A673 (cell line): ENCODE data around the gene TTI1. TPM values are rescaled to one million over a fixed set of nuclear protein-coding genes. Genes with fewer than 3 reads are reported as not detected.
"Not testable (repeated sequence)": the region's sequence is repeated elsewhere in the genome, so short reads cannot be mapped to it uniquely, and the experiment has no call there.

ENCODE experiments used
- BruUV-seq: library from RNA; stranded (reverse); fragments of 400-500 nt; replicated peaks from 2 replicates; lab custom pipeline; 2021; lab: Mats Ljungman, UMichigan
- CTCF ChIA-PET: fragments of 300-600 bp; sonication (Branson Sonifier 250); formaldehyde crosslinking; loops from one replicate; lab custom pipeline; 2022; ENCODE audit warnings: antibody characterized with exemption; lab: Charles Lee
- POLR2A ChIA-PET: fragments of 300-600 bp; sonication (Branson Sonifier 250); formaldehyde crosslinking; loops from one replicate; lab custom pipeline; 2022; ENCODE audit warnings: antibody characterized with exemption; ENCODE audit not compliant: low non-redundant PET; lab: Charles Lee
- DNase-seq: peaks from one replicate; pipeline ENCODE4 v3.0.0-alpha.2; 2015; ENCODE audit warnings: low spot score
- H3K27ac ChIP-seq: fragments of 200-600 bp; sonication (generic); 2 replicates; pipeline ENCODE4 v1.5.1; 2016; ENCODE audit warnings: mixed run types, low read depth, mild to moderate bottlenecking, mixed read lengths, antibody characterized with exemption, low read length; ENCODE audit not compliant: poor library complexity, severe bottlenecking
- H3K27me3 ChIP-seq: fragments of 200-600 bp; sonication (generic); replicated peaks from 2 replicates; pipeline ENCODE4 v1.6.1; 2017; ENCODE audit warnings: mixed run types, low read depth, mild to moderate bottlenecking, mixed read lengths, antibody characterized with exemption, low read length; ENCODE audit not compliant: insufficient read depth, poor library complexity
- H3K36me3 ChIP-seq: fragments of 200-600 bp; sonication (generic); 2 replicates; pipeline ENCODE4 v1.6.1; 2016; ENCODE audit warnings: mixed run types, mild to moderate bottlenecking, mixed read lengths, antibody characterized with exemption, low read length; ENCODE audit not compliant: insufficient read depth, poor library complexity, severe bottlenecking
- H3K4me1 ChIP-seq: fragments of 200-600 bp; sonication (generic); 2 replicates; pipeline ENCODE4 v1.6.1; 2017; ENCODE audit warnings: mixed run types, mild to moderate bottlenecking, mixed read lengths, antibody characterized with exemption, low read length; ENCODE audit not compliant: insufficient read depth, poor library complexity, severe bottlenecking
- H3K4me3 ChIP-seq: fragments of 200-600 bp; sonication (generic); 2 replicates; pipeline ENCODE4 v1.5.1; 2016; ENCODE audit warnings: low read depth, mixed run types, mild to moderate bottlenecking, mixed read lengths, low read length; ENCODE audit not compliant: poor library complexity, severe bottlenecking
- H3K9me3 ChIP-seq: fragments of 200-600 bp; sonication (generic); 2 replicates; pipeline ENCODE4 v1.6.1; 2016; ENCODE audit warnings: mixed run types, low read depth, mild to moderate bottlenecking, mixed read lengths, antibody characterized with exemption, low read length; ENCODE audit not compliant: poor library complexity, severe bottlenecking
- EZH2 ChIP-seq: fragments of 200-600 bp; sonication (generic); IDR thresholded peaks from 2 replicates; pipeline ENCODE4 v1.6.1; 2017; ENCODE audit warnings: borderline replicate concordance, low read depth, mild to moderate bottlenecking, mixed read lengths, antibody characterized with exemption, low read length; ENCODE audit not compliant: poor library complexity, severe bottlenecking
- intact Hi-C: fragments of 100-400 bp; cut with micrococcal nuclease; formaldehyde crosslinking; loops from one replicate; pipeline ENCODE4 v1.10.0; 2022; ENCODE audit not compliant: unreplicated experiment
- total RNA-seq: library from RNA; stranded (reverse); gene quantifications from 2 replicates; pipeline ENCODE4 v1.2.3, GENCODE V29; 2021
- TF ChIP-seq, protein P1 (sequence below): fragments of 300-800, 200-600 bp; sonication (generic); conservative IDR thresholded peaks from 2 replicates; pipeline ENCODE4 v1.5.1; 2017; ENCODE audit warnings: low read depth, mild to moderate bottlenecking, antibody characterized with exemption, low read length, moderate library complexity, mixed read lengths

TTI1 gene
- total RNA-seq, 1 experiment from 2014 or later = 40.3 TPM

GRCh38 chr20:38013887-38014286, 19.4 kb downstream of the TTI1 start:
- TF ChIP-seq, protein P1, sequence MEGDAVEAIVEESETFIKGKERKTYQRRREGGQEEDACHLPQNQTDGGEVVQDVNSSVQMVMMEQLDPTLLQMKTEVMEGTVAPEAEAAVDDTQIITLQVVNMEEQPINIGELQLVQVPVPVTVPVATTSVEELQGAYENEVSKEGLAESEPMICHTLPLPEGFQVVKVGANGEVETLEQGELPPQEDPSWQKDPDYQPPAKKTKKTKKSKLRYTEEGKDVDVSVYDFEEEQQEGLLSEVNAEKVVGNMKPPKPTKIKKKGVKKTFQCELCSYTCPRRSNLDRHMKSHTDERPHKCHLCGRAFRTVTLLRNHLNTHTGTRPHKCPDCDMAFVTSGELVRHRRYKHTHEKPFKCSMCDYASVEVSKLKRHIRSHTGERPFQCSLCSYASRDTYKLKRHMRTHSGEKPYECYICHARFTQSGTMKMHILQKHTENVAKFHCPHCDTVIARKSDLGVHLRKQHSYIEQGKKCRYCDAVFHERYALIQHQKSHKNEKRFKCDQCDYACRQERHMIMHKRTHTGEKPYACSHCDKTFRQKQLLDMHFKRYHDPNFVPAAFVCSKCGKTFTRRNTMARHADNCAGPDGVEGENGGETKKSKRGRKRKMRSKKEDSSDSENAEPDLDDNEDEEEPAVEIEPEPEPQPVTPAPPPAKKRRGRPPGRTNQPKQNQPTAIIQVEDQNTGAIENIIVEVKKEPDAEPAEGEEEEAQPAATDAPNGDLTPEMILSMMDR = no peak
- no peak for TF ChIP-seq EZH2
- ChIA-PET CTCF (no interaction called here), POLR2A (no interaction called here)
- no peak for DNase-seq
- BruUV-seq = no TSS peak
- H3K4me1 ChIP-seq = no peaks in the 10 kb centered on the region
- H3K9me3 ChIP-seq = peaks cover 20% of the 10 kb centered on the region
- no peak overlapping the region for H3K27ac ChIP-seq
- H3K36me3 ChIP-seq = peaks cover 64% of the 10 kb centered on the region
- intact Hi-C loops = no loop called here
- no peak overlapping the region for H3K4me3 ChIP-seq
- H3K27me3 ChIP-seq = no peaks in the 10 kb centered on the region

- BruUV-seq = no TSS peak
- Histone ChIP-seq H3K4me3 (no peak overlapping the region), H3K9me3 (peaks cover 4% of the 10 kb centered on the region), H3K4me1 (no peaks in the 10 kb centered on the region), H3K27ac (no peak overlapping the region), H3K27me3 (no peaks in the 10 kb centered on the region), H3K36me3 (peaks cover 48% of the 10 kb centered on the region)
- ChIA-PET POLR2A (no interaction called here), CTCF (no interaction called here)
- TF ChIP-seq EZH2 = no peak
- TF ChIP-seq, protein P1 = no peak
- intact Hi-C loops = no loop called here
- DNase-seq = no peak
Observed at GRCh38 chr20:38012332-38012731, 20.9 kb downstream of the TTI1 start.

GRCh38 chr20:38011696-38012095, 21.6 kb downstream of the TTI1 start:
- no peaks in the 10 kb centered on the region for H3K27me3 ChIP-seq
- no peaks in the 10 kb centered on the region for H3K4me1 ChIP-seq
- TF ChIP-seq EZH2 = no peak
- TF ChIP-seq, protein P1 = no peak
- H3K36me3 ChIP-seq = peaks cover 42% of the 10 kb centered on the region
- no peak overlapping the region for H3K4me3 ChIP-seq
- no peak for DNase-seq
- ChIA-PET CTCF (no interaction called here), POLR2A (no interaction called here)
- TSS peak; percentile 31 for BruUV-seq
- no peak overlapping the region for H3K27ac ChIP-seq
- H3K9me3 ChIP-seq = no peaks in the 10 kb centered on the region
- intact Hi-C loops = no loop called here

- DNase-seq, POLR2A ChIA-PET, H3K27me3 ChIP-seq, BruUV-seq, H3K4me3 ChIP-seq, intact Hi-C loops, H3K9me3 ChIP-seq, CTCF ChIA-PET, H3K27ac ChIP-seq: not testable (repeated sequence)
- H3K36me3 ChIP-seq = peaks cover 36% of the 10 kb centered on the region
- peaks cover 14% of the 10 kb centered on the region for H3K4me1 ChIP-seq
Observed at GRCh38 chr20:38009416-38009815, 23.8 kb downstream of the TTI1 start.
